Measurements from ENCODE around the gene INVS. TPM values are rescaled to one million over a fixed set of nuclear protein-coding genes. Genes with fewer than 3 reads are reported as not detected.

Gene INVS
- total RNA-seq, 1 experiment from 2014 or later = 21.1 TPM

DNA sequence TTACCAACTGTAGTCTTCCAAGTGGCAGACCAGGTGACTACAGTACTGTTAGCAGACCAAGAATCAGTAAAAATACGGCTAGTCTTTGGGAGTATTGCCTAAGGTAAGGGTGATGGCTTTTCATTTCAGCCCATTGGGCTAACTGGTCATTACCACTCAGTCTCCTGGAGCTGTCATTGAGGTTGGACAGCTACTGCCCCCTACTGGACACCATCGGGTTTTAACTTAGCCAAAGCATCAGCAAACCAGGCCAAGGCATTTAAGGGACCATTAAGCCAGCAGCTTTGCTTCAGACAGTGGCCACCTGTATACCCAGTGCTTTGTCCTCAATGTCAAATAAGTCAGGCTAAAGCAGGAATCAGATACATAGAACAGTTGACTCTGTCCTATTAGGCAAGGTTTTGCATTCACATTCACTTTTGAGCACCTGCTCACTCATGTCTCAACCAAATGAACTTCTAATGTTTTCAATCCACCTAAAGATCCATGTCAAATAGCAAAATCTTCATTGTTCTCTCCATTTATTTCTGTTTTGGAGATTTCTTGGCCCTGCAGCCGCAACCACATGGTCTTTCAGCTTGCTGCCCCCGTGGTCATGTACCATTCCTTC, 117.2 kb downstream of the INVS start:
- Histone ChIP-seq H3K4me3 (replicated peaks in 1 of 2; ENCODE audit: low read depth in 1 of 2, low read length in 2 of 2) (no peak overlapping the region), H4K20me1 (ENCODE audit: insufficient read depth) (no peaks in the 10 kb centered on the region), H3K27me3 (ENCODE audit: insufficient read depth, low read length) (no peaks in the 10 kb centered on the region), H3K79me2 (ENCODE audit: insufficient read depth, low read length) (no peaks in the 10 kb centered on the region), H2AFZ (ENCODE audit: low read depth, low read length, poor library complexity, severe bottlenecking) (no peak overlapping the region), H3K4me1 (ENCODE audit: control insufficient read depth in 1 of 2, insufficient read depth in 2 of 2, low read length in 2 of 2) (no peaks in the 10 kb centered on the region), H3K9me3 (ENCODE audit: control insufficient read depth in 1 of 2, insufficient read depth in 1 of 2, low read depth in 1 of 2, low read length in 2 of 2) (no peaks in the 10 kb centered on the region), H3K36me3 (ENCODE audit: control insufficient read depth in 1 of 2, insufficient read depth in 2 of 2, low read length in 2 of 2) (no peaks in the 10 kb centered on the region), H3K27ac (ENCODE audit: low read depth, low read length) (no peak overlapping the region), H3K4me2 (ENCODE audit: low read length) (no peak overlapping the region), H3K9me2 (ENCODE audit: insufficient read depth) (no peaks in the 10 kb centered on the region), H3K9ac (ENCODE audit: low read length) (no peak overlapping the region)
- TF ChIP-seq, protein P1, sequence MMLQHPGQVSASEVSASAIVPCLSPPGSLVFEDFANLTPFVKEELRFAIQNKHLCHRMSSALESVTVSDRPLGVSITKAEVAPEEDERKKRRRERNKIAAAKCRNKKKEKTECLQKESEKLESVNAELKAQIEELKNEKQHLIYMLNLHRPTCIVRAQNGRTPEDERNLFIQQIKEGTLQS (IDR thresholded peaks at IDR 0.05) = no peak
- no peak for TF ChIP-seq FOSL1 (IDR thresholded peaks at IDR 0.05; ENCODE audit: low read depth)
- no peak for TF ChIP-seq REST (IDR thresholded peaks at IDR 0.05; ENCODE audit: low read depth)
- TF ChIP-seq ELF1 (IDR thresholded peaks at IDR 0.05; ENCODE audit: borderline replicate concordance, low read depth) = no peak
- no peak for TF ChIP-seq JUND (IDR thresholded peaks at IDR 0.05)
- TF ChIP-seq RAD21 (IDR thresholded peaks at IDR 0.05; ENCODE audit: low read depth) = peak; percentile 60
- TF ChIP-seq CTCF (IDR thresholded peaks at IDR 0.05 in 2 of 3, conservative IDR thresholded peaks at IDR 0.05 in 1 of 3; ENCODE audit: borderline replicate concordance in 1 of 3, insufficient read depth in 1 of 3, low read depth in 2 of 3, low read length in 2 of 3) = peak; percentile 37 to 75 (median 67); a peak in 4 of 6 replicates
- no peak for TF ChIP-seq ZNF274 (IDR thresholded peaks at IDR 0.05; ENCODE audit: low read depth, low read length)
- TF ChIP-seq EZH2 (IDR thresholded peaks at IDR 0.05) = no peak
- TF ChIP-seq MAX (IDR thresholded peaks at IDR 0.05) = no peak
- CTCF ChIA-PET = interaction anchor here (0.7 kb wide), 1 partner anchor 8 kb away, joined by 3 read pairs; no protein-coding TSS in a partner anchor
- RAD21 ChIA-PET (ENCODE audit: low non-redundant PET in 1 of 2, low total read pairs in 2 of 2, uncharacterized antibody in 2 of 2, unreplicated experiment in 2 of 2) = no interaction called here
- peak; percentile 79 for ATAC-seq
- no TSS peak for BruUV-seq (replicated peaks)
- POLR2A ChIA-PET = no interaction called here
- peak; percentile 28 for DNase-seq (ENCODE audit: low read depth, low spot score)
- intact Hi-C loops (cut with micrococcal nuclease) = no loop called here

Data from HCT116 (cell line).